Heart left ventricle (tissue), 13 donors: ENCODE measurements around the gene PRMT1.

Experiments used
- POLR2A ChIP-seq, 2 donors: fragments of 450-650 bp; IDR thresholded peaks; one replicate each; pipeline ENCODE4 v1.6.1; 2017; ENCODE audit warnings: antibody characterized with exemption in 2 of 2, mild to moderate bottlenecking in 2 of 2, moderate library complexity in 2 of 2
- TF ChIP-seq, protein P1 (sequence below), 12 donors: fragments of 200-600 bp; sonication (generic) in 4 of 12; IDR thresholded peaks; one replicate each; pipeline versions ENCODE4 v1.5.0 to v1.8.0; 2018 to 2022; ENCODE audit warnings: antibody characterized with exemption in 12 of 12, mild to moderate bottlenecking in 5 of 12
- donor health status: ischemic (EF 13 %, LVEDD 7.1; RV severe dilation, severe dysfunction).
- donor health status: DM: no; HTN: yes; CAD: no.
- donor health status: DM: no; HTN: no; CAD: no.
- donor health status: ischemic (EF 25% LVEDD 6.9; RV normal size, moderate dysfunction).
- donor health status: ischemic (EF 25% LVEDD 5.7; RV mildly dilated, moderate dysfunction).
- donor health status: ischemic (EF 35%, LVEDD 5.7; RV mildly dilated, moderate dysfunction).
- donor health status: nonischemic (EF 11% LVEDD 7.7; RV severe dilation, severe dysfunction).
- donor health status: DM: yes; HTN: yes; CAD: no.
- donor health status: PGD.
- donor health status: ischemic (EF 29% LVEDD 5.4; RV normal size, mild dysfunction).
- donor health status: nonischemic (EF 23%, LVEDD 6.1; RV moderate dilation, normal function).

DNA sequence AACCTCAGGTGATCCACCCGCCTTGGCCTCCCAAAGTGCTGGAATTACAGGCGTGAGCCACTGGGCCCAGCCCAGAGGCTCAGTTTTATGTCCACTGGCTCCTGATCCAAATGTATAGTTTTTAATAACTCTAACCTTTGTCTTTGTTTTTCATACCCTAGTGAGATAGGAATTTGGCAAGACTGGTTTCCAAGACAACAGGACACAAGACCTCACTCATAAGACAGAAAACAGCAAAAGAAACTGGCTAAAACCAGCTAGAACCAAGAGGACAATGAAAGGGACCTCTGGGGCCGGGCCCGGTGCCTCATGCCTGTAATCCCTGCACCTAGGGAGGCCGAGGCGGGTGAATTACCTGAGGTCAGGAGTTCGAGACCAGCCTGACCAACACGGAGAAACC lies 41.4 kb downstream of the PRMT1 start:
- TF ChIP-seq, protein P1, sequence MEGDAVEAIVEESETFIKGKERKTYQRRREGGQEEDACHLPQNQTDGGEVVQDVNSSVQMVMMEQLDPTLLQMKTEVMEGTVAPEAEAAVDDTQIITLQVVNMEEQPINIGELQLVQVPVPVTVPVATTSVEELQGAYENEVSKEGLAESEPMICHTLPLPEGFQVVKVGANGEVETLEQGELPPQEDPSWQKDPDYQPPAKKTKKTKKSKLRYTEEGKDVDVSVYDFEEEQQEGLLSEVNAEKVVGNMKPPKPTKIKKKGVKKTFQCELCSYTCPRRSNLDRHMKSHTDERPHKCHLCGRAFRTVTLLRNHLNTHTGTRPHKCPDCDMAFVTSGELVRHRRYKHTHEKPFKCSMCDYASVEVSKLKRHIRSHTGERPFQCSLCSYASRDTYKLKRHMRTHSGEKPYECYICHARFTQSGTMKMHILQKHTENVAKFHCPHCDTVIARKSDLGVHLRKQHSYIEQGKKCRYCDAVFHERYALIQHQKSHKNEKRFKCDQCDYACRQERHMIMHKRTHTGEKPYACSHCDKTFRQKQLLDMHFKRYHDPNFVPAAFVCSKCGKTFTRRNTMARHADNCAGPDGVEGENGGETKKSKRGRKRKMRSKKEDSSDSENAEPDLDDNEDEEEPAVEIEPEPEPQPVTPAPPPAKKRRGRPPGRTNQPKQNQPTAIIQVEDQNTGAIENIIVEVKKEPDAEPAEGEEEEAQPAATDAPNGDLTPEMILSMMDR (IDR thresholded peaks at IDR 0.05): no peak
- no peak for TF ChIP-seq POLR2A (IDR thresholded peaks at IDR 0.05)
